DND-41 (cell line): ENCODE results near the gene SRGAP2C.
"Not testable (repeated sequence)": the region's sequence is repeated elsewhere in the genome, so short reads cannot be mapped to it uniquely, and the experiment has no call there.

Experiments used
- ATAC-seq: fragments of 200-7000 bp; cut with Tn5 transposase; 3 replicates; pipeline ENCODE4 v1.9.1; 2021; ENCODE audit warnings: low read depth; ENCODE audit not compliant: insufficient read depth
- DNase-seq: peaks from one replicate; pipeline ENCODE4 v3.0.0-alpha.2; 2020
- H2AFZ ChIP-seq: 2 replicates; pipeline ENCODE4 v1.6.0; 2012; ENCODE audit warnings: low read depth, low read length
- H3K27ac ChIP-seq: 2 replicates; pipeline ENCODE4 v1.5.1; 2012; ENCODE audit warnings: low read length, inconsistent platforms
- H3K27me3 ChIP-seq: fragments of 200-600 bp; sonication (generic); 2 replicates; pipeline ENCODE4 v1.6.0; 2012; ENCODE audit warnings: low read length, mild to moderate bottlenecking, inconsistent platforms; ENCODE audit not compliant: insufficient read depth, poor library complexity
- H3K36me3 ChIP-seq: 2 replicates; pipeline ENCODE4 v1.5.1; 2012; ENCODE audit warnings: low read length, inconsistent platforms; ENCODE audit not compliant: insufficient read depth
- H3K4me1 ChIP-seq: 2 replicates; pipeline ENCODE4 v1.5.1; 2012; ENCODE audit warnings: mild to moderate bottlenecking, low read length; ENCODE audit not compliant: insufficient read depth
- H3K4me2 ChIP-seq: 2 replicates; pipeline ENCODE4 v1.6.0; 2012; ENCODE audit warnings: mild to moderate bottlenecking, moderate library complexity, low read length, inconsistent platforms; ENCODE audit not compliant: insufficient read depth
- H3K4me3 ChIP-seq, 2 experiments: fragments of 200-600 bp in 1 of 2; shearing (Covaris generic) in 1 of 2; 2 replicates each; pipeline ENCODE4 v1.5.1; 2012 to 2016; ENCODE audit warnings: inconsistent platforms in 2 of 2, low read length in 2 of 2, mild to moderate bottlenecking in 2 of 2, low read depth in 1 of 2, moderate library complexity in 1 of 2
- H3K79me2 ChIP-seq: 2 replicates; pipeline ENCODE4 v1.6.0; 2012; ENCODE audit warnings: low read length, inconsistent platforms; ENCODE audit not compliant: insufficient read depth
- H3K9ac ChIP-seq: 2 replicates; pipeline ENCODE4 v1.6.0; 2012; ENCODE audit warnings: low read depth, mild to moderate bottlenecking, inconsistent platforms, low read length, moderate library complexity
- H3K9me3 ChIP-seq: 2 replicates; pipeline ENCODE4 v1.5.1; 2012; ENCODE audit warnings: low read length, moderate library complexity, mild to moderate bottlenecking, inconsistent platforms; ENCODE audit not compliant: insufficient read depth, severe bottlenecking
- H4K20me1 ChIP-seq: 2 replicates; pipeline ENCODE4 v1.6.0; 2012; ENCODE audit warnings: low read length; ENCODE audit not compliant: insufficient read depth

The SRGAP2C gene

GRCh38 chr1:121378757-121379156, 194.0 kb downstream of the SRGAP2C start:
- H3K4me2 ChIP-seq, H3K79me2 ChIP-seq, H3K36me3 ChIP-seq, H3K9me3 ChIP-seq, H3K27me3 ChIP-seq, H2AFZ ChIP-seq, H4K20me1 ChIP-seq, H3K27ac ChIP-seq, H3K9ac ChIP-seq, DNase-seq, ATAC-seq, H3K4me1 ChIP-seq, H3K4me3 ChIP-seq: not testable (repeated sequence)

- H3K9me3 ChIP-seq, H3K4me3 ChIP-seq, H3K27ac ChIP-seq, ATAC-seq, H3K79me2 ChIP-seq, H3K27me3 ChIP-seq, H3K4me1 ChIP-seq, H3K9ac ChIP-seq, H3K4me2 ChIP-seq, DNase-seq, H3K36me3 ChIP-seq, H2AFZ ChIP-seq, H4K20me1 ChIP-seq: not testable (repeated sequence)
These were observed 200.0 kb downstream of the SRGAP2C start for GRCh38 chr1:121384754-121385153.

GRCh38 chr1:121385162-121385561, 200.4 kb downstream of the SRGAP2C start:
- H2AFZ ChIP-seq, H3K27ac ChIP-seq, ATAC-seq, H3K36me3 ChIP-seq, H3K4me1 ChIP-seq, H3K9ac ChIP-seq, H3K9me3 ChIP-seq, H3K79me2 ChIP-seq, DNase-seq, H3K4me3 ChIP-seq, H4K20me1 ChIP-seq, H3K4me2 ChIP-seq, H3K27me3 ChIP-seq: not testable (repeated sequence)

- H2AFZ ChIP-seq, H3K36me3 ChIP-seq, H3K4me2 ChIP-seq, ATAC-seq, H3K9ac ChIP-seq, H3K79me2 ChIP-seq, H3K27ac ChIP-seq, H3K27me3 ChIP-seq, H3K9me3 ChIP-seq, H3K4me3 ChIP-seq, H3K4me1 ChIP-seq, H4K20me1 ChIP-seq, DNase-seq: not testable (repeated sequence)
These were observed 201.0 kb downstream of the SRGAP2C start for GRCh38 chr1:121385563-121386288.

GRCh38 chr1:121386319-121386948, 201.7 kb downstream of the SRGAP2C start:
- H3K4me3 ChIP-seq, H4K20me1 ChIP-seq, H3K4me1 ChIP-seq, ATAC-seq, H3K9ac ChIP-seq, H2AFZ ChIP-seq, H3K27ac ChIP-seq, H3K4me2 ChIP-seq, H3K36me3 ChIP-seq, H3K79me2 ChIP-seq, H3K27me3 ChIP-seq, DNase-seq, H3K9me3 ChIP-seq: not testable (repeated sequence)

- not testable (repeated sequence) for H3K79me2 ChIP-seq, H3K36me3 ChIP-seq, H3K4me1 ChIP-seq, H3K4me2 ChIP-seq, H4K20me1 ChIP-seq, H3K27me3 ChIP-seq, H2AFZ ChIP-seq, H3K27ac ChIP-seq, ATAC-seq, H3K9me3 ChIP-seq, H3K9ac ChIP-seq, DNase-seq, H3K4me3 ChIP-seq
These were observed 205.3 kb downstream of the SRGAP2C start for GRCh38 chr1:121389895-121390560.

GRCh38 chr1:121392130-121392529, 207.4 kb downstream of the SRGAP2C start:
- H3K9me3 ChIP-seq, H3K4me3 ChIP-seq, ATAC-seq, H4K20me1 ChIP-seq, H3K36me3 ChIP-seq, DNase-seq, H3K27ac ChIP-seq, H3K4me2 ChIP-seq, H3K4me1 ChIP-seq, H3K9ac ChIP-seq, H2AFZ ChIP-seq, H3K79me2 ChIP-seq: not testable (repeated sequence)
- peaks cover 16% of the 10 kb centered on the region for H3K27me3 ChIP-seq

- Histone ChIP-seq H3K4me2 (peak overlapping the region; percentile 31; the same call in 1 of the 2 replicates), H3K27me3 (peaks cover 17% of the 10 kb centered on the region)
- not testable (repeated sequence) for H3K36me3 ChIP-seq, H3K9ac ChIP-seq, DNase-seq, H3K27ac ChIP-seq, H3K4me3 ChIP-seq, H3K79me2 ChIP-seq, H3K9me3 ChIP-seq, ATAC-seq, H3K4me1 ChIP-seq, H4K20me1 ChIP-seq, H2AFZ ChIP-seq
These were observed 211.0 kb downstream of the SRGAP2C start for GRCh38 chr1:121395718-121396201.
